Stomach (tissue), 4 donors: ENCODE results near the gene ZNF18.

ENCODE experiments used
- POLR2A ChIP-seq, 4 donors: fragments of 450-650 bp; IDR thresholded peaks; one replicate each; pipeline ENCODE4 v1.6.1; 2016; ENCODE audit warnings: antibody characterized with exemption in 4 of 4, control low read depth in 2 of 4, mild to moderate bottlenecking in 1 of 4, moderate library complexity in 1 of 4
- POLR2AphosphoS5 ChIP-seq, 3 donors: sonication (generic); formaldehyde crosslinking; IDR thresholded peaks; one replicate each; pipeline ENCODE4 v1.6.1; 2016; ENCODE audit warnings: antibody characterized with exemption in 3 of 3
- TF ChIP-seq, protein P1 (sequence below), 7 experiments: fragments of 450-650 bp in 4 of 7; fragments of 200-600 bp in 3 of 7; sonication (generic) in 3 of 7; IDR thresholded peaks; one replicate each; pipeline ENCODE4 v1.5.1; 2016 to 2019; ENCODE audit warnings: antibody characterized with exemption in 7 of 7, control low read depth in 2 of 7, mild to moderate bottlenecking in 1 of 7

DNA sequence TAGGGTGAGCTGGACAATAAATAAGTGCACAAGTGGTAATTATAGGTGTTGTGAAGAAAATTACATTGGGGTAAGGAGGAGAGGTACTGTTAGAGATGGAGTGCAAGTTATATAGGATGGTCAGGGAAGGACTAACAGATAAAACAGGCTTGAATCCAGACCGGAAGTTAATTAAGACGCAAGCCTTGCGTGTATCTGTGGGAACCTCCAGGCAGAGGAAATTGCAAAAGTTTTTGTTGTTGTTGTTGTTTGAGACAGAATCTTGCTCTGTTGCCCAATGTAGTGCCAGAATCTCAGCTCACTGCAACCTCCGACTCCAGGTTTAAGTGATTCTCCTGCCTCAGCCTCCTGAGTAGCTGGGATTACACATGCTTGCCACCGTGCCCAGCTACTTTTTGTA, 2.4 kb upstream of the ZNF18 start:
- TF ChIP-seq POLR2A (IDR thresholded peaks at IDR 0.05) (no peak), POLR2AphosphoS5 (IDR thresholded peaks at IDR 0.05) (no peak)
- TF ChIP-seq, protein P1, sequence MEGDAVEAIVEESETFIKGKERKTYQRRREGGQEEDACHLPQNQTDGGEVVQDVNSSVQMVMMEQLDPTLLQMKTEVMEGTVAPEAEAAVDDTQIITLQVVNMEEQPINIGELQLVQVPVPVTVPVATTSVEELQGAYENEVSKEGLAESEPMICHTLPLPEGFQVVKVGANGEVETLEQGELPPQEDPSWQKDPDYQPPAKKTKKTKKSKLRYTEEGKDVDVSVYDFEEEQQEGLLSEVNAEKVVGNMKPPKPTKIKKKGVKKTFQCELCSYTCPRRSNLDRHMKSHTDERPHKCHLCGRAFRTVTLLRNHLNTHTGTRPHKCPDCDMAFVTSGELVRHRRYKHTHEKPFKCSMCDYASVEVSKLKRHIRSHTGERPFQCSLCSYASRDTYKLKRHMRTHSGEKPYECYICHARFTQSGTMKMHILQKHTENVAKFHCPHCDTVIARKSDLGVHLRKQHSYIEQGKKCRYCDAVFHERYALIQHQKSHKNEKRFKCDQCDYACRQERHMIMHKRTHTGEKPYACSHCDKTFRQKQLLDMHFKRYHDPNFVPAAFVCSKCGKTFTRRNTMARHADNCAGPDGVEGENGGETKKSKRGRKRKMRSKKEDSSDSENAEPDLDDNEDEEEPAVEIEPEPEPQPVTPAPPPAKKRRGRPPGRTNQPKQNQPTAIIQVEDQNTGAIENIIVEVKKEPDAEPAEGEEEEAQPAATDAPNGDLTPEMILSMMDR (IDR thresholded peaks at IDR 0.05): no peak
